Coronary artery (tissue), 2 donors: ENCODE results near the gene ICAM1.
A peak's percentile ranks its signal among the peaks of the same experiment; 100 is the strongest.

Experiments
- DNase-seq: peaks from one replicate; pipeline ENCODE4 v3.0.0-alpha.2; 2017; ENCODE audit warnings: low spot score
- H3K27ac ChIP-seq, 2 donors: fragments of 200-600 bp; sonication (generic); one replicate each; pipeline ENCODE4 v1.5.1; 2016 to 2019
- H3K4me3 ChIP-seq: fragments of 200-600 bp; sonication (generic); 2 replicates; pipeline ENCODE4 v1.5.1; 2016; ENCODE audit warnings: mild to moderate bottlenecking, moderate library complexity
- CTCF ChIP-seq: fragments of 200-600 bp; sonication (generic); IDR thresholded peaks from one replicate; pipeline ENCODE4 v1.5.1; 2019; ENCODE audit warnings: antibody characterized with exemption

The ICAM1 gene

GRCh38 chr19:10258080-10258710, 12.7 kb upstream of the ICAM1 start:
- DNase-seq: no peak
- TF ChIP-seq CTCF: no peak
- Histone ChIP-seq H3K4me3 (no peak overlapping the region), H3K27ac (no peak overlapping the region)

DNA sequence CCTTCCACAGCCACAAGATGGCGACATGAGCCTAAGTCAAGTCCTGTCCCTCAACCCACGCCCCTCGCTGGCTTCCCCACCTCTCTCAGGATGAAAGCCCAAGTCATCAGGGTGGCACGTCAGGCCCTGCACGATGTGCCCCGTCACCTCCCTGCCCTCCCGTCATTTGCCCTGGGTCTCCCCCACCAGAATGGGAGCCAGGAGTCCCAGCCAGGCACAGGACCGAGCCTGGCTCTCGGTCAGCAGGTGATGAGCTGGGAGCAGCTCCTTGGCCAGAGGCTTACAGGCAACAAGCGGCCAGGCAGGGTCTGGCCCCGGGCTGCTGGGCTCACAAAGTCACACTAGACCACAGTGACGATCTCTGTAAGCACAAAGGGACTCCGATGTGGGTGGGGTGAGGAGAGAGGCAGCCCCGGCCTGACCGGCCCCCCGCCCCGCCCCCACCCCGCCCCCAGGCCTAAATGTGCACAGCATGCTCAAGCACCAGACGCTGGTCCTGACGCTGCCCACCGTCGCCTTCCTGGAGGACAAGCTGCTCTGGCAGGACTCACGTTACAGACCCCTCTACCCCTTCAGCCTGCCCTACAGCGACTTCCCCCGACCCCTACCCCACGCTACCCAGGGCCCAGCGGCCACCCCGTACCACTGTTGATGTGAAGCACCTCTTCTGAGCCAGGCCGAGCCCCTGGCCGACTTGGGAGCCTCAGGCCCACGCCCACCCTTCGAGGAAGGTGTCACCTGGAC, 11.6 kb upstream of the ICAM1 start:
- no peak for DNase-seq
- TF ChIP-seq CTCF: peak; percentile 50
- Histone ChIP-seq H3K4me3 (no peak overlapping the region), H3K27ac (no peak overlapping the region)

- TF ChIP-seq CTCF: no peak
- no peak overlapping the region for H3K27ac ChIP-seq
- H3K4me3 ChIP-seq: no peak overlapping the region
- no peak for DNase-seq
These were observed 10.8 kb upstream of the ICAM1 start for GRCh38 chr19:10260141-10260584.

- Histone ChIP-seq H3K4me3 (no peak overlapping the region), H3K27ac (no peak overlapping the region)
- no peak for DNase-seq
- TF ChIP-seq CTCF: no peak
These were observed 8.1 kb upstream of the ICAM1 start for GRCh38 chr19:10262771-10263170.

GRCh38 chr19:10266706-10267105, 4.2 kb upstream of the ICAM1 start:
- no peak for DNase-seq
- no peak for TF ChIP-seq CTCF
- Histone ChIP-seq H3K4me3 (no peak overlapping the region), H3K27ac (no peak overlapping the region)

- Histone ChIP-seq H3K27ac (peak overlapping the region in 1 of 2 donors; percentile 64), H3K4me3 (no peak overlapping the region)
- no peak for TF ChIP-seq CTCF
- DNase-seq: no peak
These were observed 2.8 kb upstream of the ICAM1 start for GRCh38 chr19:10268071-10268470.
